ENCODE results near the gene UPF3B.
"Not testable (repeated sequence)": the region's sequence is repeated elsewhere in the genome, so short reads cannot be mapped to it uniquely, and the experiment has no call there.

The UPF3B gene, protein sequence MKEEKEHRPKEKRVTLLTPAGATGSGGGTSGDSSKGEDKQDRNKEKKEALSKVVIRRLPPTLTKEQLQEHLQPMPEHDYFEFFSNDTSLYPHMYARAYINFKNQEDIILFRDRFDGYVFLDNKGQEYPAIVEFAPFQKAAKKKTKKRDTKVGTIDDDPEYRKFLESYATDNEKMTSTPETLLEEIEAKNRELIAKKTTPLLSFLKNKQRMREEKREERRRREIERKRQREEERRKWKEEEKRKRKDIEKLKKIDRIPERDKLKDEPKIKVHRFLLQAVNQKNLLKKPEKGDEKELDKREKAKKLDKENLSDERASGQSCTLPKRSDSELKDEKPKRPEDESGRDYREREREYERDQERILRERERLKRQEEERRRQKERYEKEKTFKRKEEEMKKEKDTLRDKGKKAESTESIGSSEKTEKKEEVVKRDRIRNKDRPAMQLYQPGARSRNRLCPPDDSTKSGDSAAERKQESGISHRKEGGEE

GRCh38 chrX:119852382-119853353, at the start of gene UPF3B:
Gene UPF3B (minus strand): TSS chrX:119852963. CDS start chrX:119852928, 35 bp downstream.
- DNase-seq: peak; percentile 93

GRCh38 chrX:119900976-119901375, 48.2 kb upstream of the UPF3B start:
- no peak for DNase-seq

DNA sequence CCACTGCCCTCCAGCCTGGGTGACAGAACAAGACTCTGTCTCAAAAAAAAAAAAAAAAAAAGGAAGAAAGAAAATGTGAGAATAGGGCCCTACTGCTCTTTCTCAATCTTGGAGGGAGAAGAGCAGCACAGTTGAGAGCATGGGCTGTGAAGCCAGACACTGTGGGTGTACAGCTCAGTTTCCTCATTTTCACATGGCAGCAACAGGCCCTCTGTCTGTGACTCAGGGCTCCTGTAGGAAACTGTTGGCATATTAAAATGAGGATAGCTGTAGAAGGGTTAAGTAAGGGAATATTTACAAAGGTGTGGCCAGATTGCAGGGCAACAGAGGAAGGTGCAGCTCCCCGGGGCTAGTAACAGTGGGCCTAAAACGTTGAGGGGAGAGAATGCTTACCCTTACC, 46.4 kb upstream of the UPF3B start:
- no peak for DNase-seq

DNA sequence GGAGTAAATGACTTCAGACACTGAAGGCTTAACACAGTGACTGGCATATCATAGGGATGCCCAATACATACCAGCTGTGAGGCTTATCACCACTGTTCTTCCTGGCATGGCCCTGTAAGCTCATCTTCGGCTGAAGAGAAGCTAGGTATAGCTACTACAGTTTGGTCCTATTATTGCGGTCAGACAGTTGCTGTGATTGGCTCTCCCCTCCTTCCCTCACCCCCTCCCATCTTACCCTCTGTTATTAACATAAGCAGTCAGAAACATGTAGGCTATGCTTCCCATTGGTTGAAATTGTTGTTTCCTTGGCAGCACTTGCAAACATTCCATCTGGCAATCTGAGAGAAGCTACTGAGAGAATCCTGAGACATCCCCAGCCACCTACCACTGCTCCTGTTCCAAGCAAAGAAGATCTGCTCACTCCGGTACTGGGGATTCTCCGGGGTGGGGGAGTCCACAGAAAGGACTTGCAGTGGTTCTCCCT, 43.1 kb upstream of the UPF3B start, which contains the start of gene AKAP14:
AKAP14 (plus strand) TSS at position 51 of the 484 bp plus-strand sequence. CDS start 7,331 bp downstream, outside the sequence.
- DNase-seq: no peak

DNA sequence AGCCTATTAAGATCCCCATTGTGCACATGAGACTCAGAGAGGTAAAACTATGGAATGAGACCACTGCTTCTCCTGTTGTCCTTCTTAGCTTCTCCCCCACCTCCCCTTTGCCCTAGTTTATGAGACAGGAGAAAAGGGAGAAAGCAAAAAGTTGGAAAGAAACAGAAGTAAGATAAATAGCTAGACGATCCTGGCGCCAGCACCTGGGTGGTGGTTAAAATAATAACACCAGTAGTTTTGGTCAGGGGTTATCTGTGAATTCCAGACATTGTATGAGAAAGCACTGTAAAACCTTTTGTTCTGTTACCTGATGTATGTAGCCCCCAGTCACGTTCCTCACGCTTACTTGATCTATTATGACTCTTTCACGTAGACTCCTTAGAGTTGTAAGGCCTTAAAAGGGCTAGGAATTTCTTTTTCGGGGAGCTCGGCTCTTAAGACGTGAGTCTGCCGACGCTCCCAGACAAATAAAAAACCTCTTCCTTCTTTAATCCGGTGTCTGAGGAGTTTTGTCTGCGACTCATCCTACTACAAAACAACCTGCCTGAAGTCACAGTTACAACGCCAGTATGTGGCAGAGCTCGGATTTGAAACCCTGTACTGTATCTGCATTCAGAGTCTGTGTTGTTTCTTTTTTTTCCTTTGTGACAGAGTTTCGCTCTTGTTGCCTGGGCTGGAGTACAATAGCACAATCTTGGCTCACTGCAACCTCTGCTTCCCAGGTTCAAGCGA, 39.4 kb upstream of the UPF3B start:
- not testable (repeated sequence) for DNase-seq

GRCh38 chrX:119890626-119891025, 37.9 kb upstream of the UPF3B start:
- DNase-seq: not testable (repeated sequence)

DNA sequence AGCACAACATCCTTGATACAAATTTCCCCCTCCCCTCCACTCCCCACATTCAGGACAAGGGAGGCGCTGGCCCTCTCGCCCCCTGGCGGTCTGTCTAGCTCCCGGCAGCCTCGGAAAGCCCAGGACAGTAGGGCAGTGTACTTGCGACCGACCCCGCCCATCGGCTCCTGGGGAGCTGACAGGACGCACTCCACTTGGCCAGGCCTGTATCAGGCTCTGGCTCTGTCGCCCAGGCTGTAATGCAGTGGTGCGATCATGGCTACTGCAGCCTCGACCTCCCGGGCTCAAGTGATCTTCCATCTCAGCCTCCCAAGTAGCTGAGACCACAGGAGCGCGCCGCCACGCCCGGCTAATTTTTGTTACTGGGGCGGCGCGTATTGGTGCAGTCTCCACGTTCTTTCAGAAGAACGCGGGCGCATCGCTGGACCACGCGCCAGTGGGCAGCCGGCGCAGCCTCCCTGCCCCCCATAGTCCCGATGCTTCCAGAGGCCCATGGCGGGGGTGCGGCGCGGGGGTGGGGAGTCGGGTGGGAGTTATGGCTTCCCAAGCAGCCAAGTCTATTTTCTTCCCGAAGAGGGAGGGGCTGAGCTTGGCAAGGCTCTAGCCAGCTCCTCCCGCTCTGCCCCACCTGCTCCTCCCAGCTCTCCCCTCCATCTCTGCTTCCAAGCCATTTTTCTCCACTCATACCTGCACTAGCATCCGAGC, 35.1 kb upstream of the UPF3B start:
- DNase-seq: no peak

GRCh38 chrX:119885554-119886428, 33.0 kb upstream of the UPF3B start:
- no peak for DNase-seq

- DNase-seq: peak; percentile 35
Measured at GRCh38 chrX:119880552-119881437, 28.0 kb upstream of the UPF3B start.

DNA sequence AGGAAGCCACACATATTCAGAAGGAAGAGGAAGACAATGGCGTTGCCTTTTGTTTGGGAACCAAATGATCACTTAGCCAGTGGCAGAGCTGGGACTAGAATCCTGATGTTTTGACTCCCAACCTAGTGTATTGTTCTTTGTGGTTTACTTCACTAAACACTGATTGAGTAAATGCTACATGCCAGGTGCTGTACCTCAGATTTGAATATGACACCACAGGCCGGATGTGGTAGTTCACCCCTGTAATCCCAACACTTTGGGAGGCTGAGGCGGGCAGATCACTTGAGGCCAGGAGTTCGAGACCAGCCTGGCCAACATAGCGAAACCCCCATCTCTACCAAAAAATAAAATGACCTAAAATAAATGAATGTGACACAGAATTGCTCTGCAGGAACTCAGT, 27.3 kb upstream of the UPF3B start:
- DNase-seq: no peak

GRCh38 chrX:119878740-119879139, 26.0 kb upstream of the UPF3B start:
- DNase-seq: no peak

DNA sequence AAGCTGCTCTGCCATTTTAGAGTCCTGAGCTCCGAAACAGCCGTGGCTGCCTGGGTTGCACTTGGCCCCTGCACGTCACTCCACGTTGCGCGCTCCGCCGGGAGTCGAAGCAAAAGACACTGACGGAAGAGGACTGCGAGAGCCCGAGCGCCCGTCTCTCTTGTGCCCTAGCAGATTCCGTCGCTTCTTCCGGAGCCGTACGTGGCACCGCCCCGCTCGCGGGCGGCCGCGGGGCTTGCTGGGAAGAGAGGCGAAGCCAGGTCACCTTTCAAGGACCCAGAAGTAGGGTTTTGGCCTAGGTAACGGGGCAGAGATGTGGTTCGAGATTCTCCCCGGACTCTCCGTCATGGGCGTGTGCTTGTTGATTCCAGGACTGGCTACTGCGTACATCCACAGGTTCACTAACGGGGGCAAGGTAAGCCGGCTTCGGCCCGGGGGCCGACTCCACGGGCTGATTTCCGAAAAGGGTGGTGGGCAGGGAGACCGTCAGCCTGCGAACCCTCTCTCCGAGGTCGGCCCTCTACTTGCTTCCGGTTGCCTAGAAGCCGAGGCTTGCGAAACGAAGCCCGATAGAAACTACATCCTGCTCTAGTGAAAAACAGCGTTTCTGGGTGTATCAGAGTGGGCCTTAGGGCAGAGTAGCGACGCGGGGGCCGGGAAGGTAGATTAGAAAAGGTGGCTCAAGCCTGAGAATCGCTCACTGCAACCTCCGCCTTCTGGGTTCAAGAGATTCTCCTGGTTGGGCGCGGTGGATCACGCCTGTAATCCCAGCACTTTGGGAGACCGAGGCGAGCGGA, 19.0 kb upstream of the UPF3B start, which contains the start of the genes NDUFA1 and RNF113A:
NDUFA1 (plus strand) TSS at position 234 of the 797 bp plus-strand sequence; CDS start at position 314, 80 bp downstream.
RNF113A (minus strand) TSS at position 135 of the 797 bp plus-strand sequence; CDS start at position 15, 120 bp downstream.
- peak; percentile 81 for DNase-seq

DNA sequence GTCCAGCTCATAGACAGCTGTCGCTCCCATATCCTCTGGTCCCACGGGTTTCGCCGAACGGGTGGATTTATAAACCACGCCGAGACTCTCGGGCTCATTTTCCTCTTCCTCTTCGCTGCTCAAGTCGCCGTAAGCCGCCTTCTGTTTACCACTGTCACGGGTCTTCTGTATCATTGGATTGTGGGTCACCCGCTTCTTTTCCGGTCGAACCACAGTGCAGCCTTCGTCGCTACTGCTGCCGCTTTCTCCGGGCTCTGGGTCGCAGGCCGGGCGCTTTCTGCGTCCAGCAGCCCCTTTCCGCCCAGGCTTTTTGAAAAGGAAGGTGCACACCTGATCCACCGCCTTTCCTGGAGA, 18.5 kb upstream of the UPF3B start:
- no peak for DNase-seq

- DNase-seq: no peak
Measured at GRCh38 chrX:119870626-119871131, 17.9 kb upstream of the UPF3B start.

- no peak for DNase-seq
Measured at GRCh38 chrX:119853444-119853843, 681 bp upstream of the UPF3B start.

DNA sequence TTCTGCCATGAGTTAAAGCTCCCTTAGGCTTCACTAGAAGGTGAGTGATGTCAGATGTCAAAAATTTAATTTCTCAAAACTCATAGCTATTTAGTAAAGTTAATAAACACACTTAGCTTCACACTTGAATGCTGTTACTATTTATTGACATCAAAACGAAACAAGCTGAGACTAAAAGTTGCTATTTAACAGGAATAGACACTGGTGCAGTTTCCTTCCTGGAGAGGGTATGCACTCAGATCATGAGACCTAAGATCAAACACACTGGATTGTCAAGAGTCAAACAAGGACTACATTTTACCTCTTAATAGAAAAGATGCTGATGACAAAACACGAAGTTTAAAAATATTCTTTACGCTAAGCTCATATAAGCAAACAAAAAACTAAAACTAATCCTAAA, 18.9 kb downstream of the UPF3B start:
- no peak for DNase-seq

- no peak for DNase-seq
Measured at GRCh38 chrX:119828446-119828845, 24.3 kb downstream of the UPF3B start.

- no peak for DNase-seq
Measured at GRCh38 chrX:119826399-119826959, 26.3 kb downstream of the UPF3B start.
